GM19238 (cell line): Measurements from ENCODE around the gene MRPL43.

ENCODE experiments used
- DNase-seq: peaks from one replicate; pipeline ENCODE4 v3.0.0; 2011; ENCODE audit warnings: low spot score; ENCODE audit not compliant: insufficient read length

Gene MRPL43

DNA sequence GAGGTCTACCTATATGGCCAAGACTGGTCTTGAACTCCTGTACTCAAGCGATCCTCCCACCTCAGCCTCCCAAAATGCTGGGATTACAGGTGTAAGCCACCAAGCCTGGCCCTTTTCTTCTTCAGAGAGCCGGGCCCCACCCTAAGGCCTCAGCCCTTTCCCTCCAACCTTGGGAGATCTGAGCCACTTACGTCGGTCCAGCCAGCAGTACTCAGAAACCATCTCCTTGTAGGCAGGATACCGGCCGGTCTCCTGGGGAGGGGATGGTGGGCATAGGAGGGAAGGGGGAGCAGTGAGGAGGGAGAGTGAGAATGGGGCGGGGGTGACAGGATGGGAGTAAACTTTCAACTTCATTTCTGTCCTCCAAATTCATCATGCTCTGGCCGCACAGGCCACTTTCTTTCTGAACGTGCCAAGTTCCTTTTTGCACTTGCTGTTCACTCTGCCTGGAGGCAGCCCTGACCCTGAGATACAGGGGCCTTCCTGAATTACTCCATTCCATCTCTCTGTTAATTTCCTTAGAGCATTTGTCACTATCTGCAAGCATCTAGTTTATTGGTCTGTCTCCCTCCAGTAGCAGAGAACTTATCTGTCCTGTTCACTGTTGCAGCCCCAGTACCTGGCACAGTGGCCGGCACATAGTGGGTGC is 33.3 kb upstream of the MRPL43 start:
- no peak for DNase-seq

DNA sequence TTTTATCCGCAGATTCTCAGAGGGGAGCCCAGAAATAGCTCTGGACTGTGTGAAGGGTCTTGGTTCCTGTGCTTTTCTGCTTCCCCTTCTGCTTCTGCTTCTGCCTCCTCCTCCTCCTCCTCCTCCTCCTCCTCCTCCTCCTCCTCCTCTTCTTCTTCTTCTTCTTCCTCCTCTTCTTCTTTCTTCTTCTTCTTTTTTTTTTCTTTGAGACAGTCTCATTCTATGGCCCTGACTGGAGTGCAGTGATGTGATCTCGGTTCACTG is 32.1 kb upstream of the MRPL43 start:
- no peak for DNase-seq

DNA sequence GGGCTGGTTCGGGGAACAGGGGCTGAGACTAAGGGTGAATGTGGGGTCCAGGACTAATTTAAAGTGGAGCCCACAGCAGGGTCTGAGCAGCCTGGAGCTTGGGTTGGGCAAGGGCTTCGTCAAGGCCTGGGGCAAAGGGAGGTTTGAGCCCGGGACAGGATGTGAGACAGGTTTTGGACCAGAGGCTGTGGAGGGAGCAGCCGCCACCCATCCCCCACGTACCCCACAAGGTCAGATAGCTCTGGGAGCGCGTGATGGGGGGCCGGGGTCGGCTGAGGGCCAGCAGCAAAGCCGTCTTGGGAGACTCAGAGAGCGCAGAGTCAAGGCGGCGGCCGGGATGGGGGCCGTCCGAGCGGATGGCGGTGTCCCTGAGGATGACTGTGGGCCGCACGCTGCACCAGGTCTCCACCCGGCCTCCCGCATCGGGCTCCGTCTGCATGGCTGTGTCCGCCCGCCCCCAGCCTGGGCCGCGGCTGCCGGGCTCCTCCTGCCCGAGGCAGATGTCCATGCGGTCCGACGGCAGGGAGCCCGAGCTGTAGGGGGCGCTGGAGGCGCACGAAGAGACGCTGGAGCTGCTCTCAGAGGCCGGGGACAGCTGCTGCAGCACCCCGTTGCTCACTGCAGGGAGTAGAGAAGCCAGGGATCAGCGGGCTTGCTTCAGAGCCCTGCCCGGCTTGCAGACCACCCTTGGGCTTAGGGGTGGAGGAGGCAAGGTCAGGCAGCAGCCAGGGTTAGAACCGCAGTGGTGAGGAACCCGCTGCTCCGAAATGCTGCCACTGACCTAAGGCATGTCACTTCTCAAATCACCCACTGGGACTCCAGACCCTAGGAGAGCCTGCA is 31.5 kb upstream of the MRPL43 start:
- peak; percentile 67 for DNase-seq

DNA sequence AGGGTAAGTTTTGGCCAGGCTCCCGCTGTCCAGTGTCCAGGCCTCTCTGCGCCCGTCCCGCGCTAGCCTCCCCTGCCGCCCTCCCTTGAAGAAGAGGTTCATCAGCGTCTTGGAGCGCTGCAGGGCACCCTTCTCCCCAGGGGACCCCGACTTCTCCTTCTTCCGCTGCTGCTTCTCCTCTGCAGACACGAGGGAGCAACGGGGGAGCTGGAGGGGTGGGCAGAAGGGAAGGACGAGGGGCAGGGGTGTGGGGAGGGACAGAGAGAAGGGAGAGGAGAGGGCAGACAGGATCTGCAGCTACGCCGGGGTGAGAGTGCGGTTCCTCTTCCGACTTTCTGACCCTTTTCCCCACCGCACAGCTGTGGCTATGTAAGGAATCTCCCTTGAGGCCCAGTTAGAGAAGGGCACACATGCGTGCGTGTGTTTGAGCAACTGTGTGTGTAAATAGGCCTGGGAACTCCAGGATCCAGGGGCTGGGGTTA is 30.9 kb upstream of the MRPL43 start:
- no peak for DNase-seq

DNA sequence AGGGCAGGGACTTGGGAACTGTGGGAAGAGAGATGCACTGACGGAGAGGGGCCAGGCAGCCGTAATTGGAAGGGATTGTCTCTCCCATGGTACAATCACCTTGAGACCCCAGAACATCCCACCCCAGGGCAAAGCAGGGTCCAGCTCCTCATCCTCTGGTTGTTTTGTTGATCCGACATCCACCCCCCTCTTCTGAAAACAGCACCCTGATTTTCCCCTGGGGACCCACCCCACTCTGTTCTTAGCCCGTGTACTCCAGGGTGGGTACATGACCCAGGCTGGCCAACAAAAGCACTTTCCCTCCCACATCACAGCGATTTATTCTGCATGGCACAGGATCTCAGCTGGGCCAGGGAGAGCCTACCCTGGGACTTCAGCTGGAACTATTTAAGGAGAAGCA is 29.5 kb upstream of the MRPL43 start:
- DNase-seq, result no peak

DNA sequence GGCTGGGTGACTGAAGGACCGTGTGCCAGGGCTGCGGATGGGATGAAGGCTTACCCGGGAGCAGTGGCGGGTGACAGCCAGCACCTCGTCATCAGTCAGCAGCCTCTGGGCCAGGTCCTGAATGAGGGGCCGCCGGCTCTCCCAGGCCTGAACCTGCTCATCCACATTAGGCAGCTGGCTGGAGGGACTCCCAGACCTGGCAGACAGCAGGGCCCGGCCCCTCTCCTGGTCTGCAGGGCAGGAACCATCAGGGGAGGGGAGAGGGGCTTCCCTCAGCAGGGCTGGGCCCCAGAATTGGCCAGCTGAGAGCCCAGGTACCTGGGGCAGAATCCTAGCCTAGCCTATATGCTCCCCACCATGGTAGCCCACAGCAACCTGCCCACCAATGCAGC is 28.3 kb upstream of the MRPL43 start:
- DNase-seq, result no peak

DNA sequence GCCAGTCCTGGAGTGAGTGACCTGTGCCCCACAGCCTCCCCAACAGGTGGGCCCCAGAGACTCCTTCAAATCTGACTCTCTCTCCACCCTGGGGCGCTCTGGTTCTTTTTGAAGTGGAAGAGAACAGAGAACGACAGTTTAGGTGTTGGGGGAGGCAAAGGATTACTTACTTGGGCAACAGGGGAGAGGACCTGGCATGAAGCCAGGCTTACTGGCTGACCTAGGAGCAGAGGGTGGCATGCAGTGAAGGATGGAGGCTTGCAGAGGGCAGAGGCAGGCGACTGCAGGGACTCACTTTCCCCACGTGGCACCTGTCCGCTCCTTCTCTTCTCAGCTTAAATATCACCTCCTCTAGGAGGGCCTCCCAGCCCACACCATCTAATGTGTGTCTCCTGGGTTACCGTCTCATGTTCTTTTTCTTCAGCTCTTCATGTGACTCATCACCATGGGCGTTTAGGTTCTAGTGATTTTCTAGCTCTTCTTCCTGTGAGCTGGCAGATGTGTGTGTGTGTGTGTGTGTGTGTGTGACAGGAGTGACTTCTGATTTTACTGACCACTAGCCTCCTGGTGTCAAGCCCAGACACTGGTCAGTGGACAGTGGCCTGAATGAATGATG is 27.8 kb upstream of the MRPL43 start:
- DNase-seq, result no peak

DNA sequence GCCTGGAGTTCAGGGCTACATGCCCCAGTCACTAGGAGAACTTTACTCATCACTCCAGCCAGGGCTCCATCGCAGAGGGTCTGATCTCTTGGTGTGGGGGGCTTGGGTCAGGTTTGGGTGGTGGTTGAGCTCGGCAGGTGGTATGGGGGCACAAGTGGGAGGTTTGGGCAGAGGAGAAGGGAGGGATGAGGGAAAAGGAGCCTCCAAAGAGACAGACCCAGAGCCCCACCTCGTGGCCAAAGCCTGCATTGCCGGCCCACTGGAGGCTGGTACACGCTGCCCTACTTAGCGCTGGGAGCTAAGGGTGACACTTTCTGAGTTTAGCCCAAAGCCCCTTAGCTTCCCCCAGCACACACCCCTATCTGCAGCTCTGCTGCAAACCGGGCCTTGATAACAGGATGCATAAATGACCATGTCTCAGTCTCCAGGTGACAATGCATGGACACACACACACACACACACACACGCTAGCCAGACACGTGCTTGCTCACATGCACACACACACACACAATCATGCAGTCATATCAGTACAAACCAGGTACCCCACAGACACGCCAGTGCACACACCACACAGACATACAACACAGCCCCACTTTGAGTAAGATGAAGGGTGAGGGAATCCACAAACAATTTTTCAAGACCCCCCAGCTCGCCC is 27.1 kb upstream of the MRPL43 start:
- peak; percentile 79 for DNase-seq

DNA sequence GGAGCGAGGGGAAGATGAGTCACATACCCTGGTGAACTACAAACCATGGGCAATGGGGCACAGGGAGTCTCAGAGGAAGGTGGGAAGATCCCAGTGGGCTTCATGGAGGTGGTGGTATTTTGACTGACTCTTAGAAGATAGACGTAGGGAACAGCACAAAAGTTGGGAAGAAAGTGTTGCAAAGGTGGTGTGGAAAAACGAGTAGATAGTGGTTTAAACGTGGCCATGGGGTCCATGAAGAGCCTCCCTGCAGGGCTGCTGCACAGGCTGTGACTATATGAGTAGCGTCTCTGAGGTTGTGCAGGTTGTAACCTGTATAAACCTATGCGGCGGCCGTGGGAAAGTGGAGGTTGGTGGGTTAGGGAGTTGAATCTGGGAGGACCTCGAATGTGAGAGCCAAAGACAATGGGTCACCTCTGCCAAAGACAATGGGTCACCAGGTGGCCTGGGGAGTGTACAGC is 26.1 kb upstream of the MRPL43 start:
- DNase-seq, result no peak

DNA sequence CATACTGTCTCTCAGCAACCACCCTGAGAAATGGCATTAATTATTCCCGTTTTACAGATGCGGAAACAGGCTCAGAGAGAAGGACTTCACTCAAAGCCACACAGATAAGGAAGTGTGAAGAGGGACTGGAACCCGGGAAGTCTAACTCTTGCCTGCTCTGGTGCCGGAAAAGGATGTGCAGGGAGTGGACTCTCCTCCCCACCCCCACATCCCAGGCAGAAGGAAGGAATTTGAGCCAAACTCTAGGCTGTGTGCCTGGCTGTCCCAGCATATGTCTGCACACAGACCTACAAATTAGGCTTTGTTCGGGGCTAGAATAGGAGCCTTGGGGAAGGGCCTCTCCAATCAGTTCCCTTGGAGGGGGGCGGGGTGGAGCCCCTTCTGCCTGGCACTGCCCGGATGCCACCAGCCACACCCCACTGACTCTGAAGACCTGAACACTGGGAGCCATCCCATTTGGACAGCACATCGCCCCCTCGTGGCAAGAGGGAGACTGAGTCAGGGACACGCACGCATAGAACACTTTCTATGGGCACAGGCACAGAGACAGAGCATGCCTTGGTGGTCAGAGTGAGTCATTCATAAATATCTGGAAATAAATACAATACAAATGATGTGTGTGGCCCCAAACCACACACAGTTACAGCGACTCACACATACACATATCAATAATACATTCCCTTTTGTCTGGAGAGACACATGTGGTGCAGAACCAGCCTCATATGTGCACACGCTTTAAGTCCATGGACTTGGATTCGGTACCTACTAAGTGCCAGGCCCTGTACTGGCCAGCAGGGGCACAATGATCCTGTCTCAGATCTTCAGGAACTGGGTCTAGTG is 25.4 kb upstream of the MRPL43 start:
- peak; percentile 85 for DNase-seq

DNA sequence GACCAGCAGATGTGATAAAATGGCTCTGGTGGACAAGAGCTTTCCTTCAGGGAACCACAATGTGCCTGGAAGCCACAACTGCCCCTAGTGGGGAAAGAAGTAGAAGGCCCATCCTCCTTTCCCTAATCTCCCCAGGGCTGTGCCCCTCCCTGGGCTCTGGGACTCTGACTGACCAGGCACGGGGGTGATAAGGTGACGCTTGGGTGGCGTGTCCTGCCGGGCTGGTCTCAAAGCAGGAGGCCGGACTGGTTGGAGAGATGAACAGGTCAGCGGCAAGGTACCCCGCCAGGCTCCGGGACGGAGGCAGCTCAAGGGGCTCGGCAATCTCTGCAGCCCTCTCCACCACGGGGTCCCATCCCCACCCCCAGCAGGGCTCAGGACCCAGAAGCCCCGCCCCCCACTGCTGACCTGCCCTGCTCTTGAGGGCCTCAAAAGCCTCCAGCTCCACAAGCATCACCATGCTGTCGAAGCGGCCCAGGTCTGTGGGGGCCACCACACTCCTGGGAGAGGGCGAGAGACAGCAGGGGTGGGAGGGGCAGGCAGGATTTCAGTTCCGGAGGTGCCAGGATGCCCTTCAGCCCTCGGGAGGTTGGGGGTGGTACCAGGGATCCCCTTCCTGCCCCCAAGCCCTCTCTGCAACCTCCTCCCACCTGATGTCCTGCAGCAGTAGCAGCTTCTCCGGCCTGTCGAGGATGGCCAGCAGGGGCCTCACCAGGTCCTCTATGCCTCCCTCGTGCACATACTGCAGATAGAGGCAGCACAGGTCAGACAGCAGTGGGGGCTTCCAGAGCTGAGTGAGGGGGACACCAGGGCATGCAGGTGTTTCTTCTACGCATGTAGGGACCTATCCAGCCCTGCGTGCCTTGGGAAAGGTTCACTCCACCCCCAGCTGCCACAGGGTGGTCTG is 24.5 kb upstream of the MRPL43 start:
- no peak for DNase-seq

DNA sequence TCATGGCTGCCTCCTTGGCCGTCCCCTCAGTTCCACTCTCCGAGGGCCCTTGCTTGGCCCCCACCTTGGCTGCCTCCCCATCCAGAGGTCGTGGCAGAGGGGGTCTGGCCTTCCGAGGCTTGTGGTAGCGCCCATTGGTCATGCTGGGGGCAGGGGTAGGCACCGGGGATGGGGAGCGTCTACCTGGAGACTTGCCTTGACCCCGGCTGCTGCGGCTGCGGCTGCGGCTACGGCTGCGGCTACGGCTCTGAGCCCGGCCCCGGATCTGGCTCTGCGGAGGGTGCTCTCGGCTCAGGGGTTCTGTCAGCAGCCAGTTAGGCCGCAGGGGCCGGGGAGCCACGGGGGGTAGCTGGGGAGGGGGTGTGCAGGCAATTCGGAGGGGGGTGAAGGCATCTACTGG is 23.0 kb upstream of the MRPL43 start:
- no peak for DNase-seq

DNA sequence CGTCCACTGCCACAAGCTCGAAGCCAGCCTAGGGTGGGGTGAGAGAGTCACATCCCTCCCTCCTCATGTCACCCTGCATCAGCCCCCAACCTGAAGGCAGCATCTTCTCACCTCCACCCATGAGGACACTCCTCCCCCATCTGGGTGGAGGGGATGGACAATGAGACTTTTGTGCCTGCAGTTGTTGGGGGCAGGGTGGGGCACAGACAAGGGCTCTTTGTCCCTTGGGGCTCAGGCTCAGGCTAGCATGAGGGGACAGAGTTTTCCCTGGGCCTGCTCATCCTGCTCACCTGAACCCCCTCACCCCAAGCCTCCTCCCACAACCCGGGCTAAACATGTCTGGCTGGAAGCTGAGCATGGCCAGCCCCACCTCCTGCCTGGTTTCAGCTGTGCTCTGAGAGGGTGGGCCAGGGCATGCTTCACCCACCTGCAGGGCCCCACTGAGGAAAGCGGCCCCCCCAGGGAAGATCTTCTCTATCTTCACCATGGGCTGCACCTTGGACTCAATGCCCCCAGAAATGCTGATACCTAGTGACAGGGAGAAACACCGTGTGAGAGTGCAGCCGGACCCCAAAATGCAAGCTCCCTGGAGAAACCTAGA is 21.6 kb upstream of the MRPL43 start:
- no peak for DNase-seq

DNA sequence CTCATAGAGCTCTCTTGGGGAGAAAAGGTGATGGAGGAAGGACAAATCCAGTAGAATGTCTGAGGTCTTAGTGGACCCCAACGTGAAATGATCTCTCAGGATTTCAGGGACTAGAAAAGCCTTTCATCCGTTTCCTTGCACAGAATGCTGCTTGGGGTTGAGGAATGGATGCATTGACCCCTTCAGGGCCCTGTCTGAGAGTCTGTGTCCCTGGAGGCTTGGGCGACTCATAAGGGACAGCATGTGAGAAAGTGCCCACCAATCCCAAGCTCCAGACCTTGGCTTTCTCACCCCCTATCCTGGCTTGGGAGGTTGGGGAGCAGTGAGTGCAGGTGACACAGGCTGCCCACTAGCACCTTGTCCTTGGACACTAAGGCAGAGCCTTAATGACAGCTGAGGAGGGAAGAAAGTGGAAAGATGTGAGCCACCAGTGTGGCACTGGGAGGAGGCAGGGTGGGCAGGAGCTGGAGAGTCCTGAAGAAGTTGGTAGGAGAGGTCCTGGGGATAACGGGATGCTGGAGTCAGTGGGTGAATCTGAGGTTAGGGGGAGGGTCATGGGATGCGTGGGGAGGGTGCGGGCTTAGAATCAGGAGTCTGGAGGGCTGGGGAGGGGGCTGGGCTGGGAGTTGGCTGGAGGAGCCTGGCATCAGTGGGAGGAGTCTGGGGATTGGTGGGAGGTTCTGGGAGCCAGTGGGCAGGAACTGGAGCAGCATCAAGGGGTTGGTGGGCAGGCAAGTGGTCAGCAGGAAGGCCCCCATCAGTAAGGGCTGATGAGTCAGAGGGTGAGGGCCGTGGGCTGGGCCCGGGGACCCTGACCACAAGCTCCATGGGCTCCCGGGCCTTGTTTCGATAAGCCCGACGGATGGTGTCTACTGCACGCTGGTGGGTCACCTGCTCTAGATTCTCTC is 20.9 kb upstream of the MRPL43 start:
- DNase-seq, result no peak

DNA sequence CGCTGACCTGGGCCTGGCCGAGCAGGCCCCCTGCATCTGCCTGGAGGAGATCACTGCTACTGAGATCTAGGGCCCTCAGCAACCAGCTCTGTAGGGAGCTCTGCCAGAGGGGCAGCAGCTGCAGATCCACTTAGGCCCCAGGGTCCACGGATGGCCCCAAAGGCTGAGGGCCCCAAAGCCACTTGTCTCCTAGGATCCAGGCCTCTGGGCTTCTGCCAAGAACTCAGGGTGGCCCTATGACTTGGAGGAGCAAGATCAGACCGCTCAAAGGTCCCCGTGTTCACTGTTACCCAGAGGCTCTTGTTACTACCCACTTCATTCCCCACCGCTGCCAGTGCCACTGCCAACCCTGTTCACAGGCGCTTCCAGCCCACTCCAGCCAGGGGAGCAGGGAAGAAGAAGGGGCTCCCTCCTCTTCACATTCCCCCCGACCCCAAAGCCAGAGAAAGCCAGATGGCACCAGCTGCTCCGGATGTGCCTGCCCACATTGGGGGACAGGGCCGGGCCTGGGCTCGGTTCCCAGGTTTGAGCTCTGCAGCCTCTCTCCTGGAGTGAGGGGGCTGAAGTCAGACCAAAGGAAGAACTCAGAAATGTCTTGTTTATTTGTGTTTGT is 19.9 kb upstream of the MRPL43 start:
- no peak for DNase-seq

DNA sequence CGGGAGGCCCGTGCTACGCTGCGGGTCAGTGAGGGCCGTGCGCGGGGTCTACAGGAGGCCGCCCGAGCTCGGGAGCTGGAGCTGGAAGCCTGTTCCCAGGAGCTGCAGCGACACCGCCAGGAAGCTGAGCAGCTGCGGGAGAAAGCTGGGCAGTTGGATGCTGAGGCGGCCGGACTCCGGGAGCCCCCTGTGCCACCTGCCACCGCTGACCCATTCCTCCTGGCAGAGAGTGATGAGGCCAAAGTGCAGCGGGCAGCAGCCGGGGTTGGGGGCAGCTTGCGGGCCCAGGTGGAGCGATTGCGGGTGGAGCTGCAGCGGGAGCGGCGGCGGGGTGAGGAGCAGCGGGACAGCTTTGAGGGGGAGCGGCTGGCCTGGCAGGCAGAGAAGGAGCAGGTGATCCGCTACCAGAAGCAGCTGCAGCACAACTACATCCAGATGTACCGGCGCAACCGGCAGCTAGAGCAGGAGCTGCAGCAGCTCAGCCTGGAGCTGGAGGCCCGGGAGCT is 19.3 kb upstream of the MRPL43 start:
- DNase-seq, result no peak

DNA sequence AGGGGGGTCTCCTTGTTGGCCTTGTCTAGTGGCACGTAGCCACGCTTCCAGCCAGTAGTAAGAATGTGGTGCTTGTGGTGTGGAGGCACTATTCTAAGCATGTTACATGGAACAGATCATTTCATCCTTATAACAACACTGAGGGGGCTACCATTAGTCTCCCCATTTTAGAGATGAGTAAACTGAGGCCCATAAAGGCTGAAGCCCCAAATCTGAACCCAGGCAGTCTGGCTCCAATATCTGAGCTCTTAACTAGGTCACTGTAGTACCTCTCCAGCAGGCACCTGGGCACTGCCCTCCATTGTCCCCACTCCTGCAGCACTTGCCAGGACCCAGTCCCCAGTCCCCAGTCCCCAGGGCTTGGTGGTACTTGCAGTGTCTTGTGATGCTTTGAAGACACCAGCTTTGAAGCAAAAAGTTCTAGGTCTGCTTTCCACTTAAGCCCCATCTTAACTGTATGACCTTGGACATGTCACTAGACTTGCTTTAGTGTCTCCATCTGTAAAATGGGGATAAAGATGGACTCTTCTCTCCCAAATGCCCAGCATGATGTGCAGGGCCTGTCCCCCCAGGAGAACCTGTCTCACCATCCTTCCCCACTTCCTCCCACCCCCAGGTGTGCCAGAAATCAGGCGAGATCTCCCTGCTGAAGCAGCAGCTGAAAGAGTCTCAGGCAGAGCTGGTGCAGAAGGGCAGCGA is 18.7 kb upstream of the MRPL43 start:
- DNase-seq, result no peak
